Effector memory CD4-positive, alpha-beta T cell (primary cell): Measurements from ENCODE around the gene NAE1.
A peak's percentile ranks its signal among the peaks of the same experiment; 100 is the strongest.

Experiments used
- DNase-seq, 3 donors: peaks; one replicate each; pipeline ENCODE4 v3.0.0-alpha.2; 2020
- H3K27ac ChIP-seq: 2 replicates; pipeline ENCODE4 v1.7.0; 2013; ENCODE audit warnings: mild to moderate bottlenecking, low read length, moderate library complexity; ENCODE audit not compliant: insufficient read depth, poor library complexity, severe bottlenecking
- H3K27me3 ChIP-seq: replicated peaks from 2 replicates; pipeline ENCODE4 v1.7.0; 2013; ENCODE audit warnings: mild to moderate bottlenecking, low read length; ENCODE audit not compliant: insufficient read depth, control insufficient read depth, poor library complexity, severe bottlenecking
- H3K36me3 ChIP-seq: 2 replicates; pipeline ENCODE4 v1.7.0; 2013; ENCODE audit warnings: mild to moderate bottlenecking, low read length, moderate library complexity; ENCODE audit not compliant: control insufficient read depth, insufficient read depth
- H3K4me1 ChIP-seq: 2 replicates; pipeline ENCODE4 v1.7.0; 2013; ENCODE audit warnings: low read length, mild to moderate bottlenecking; ENCODE audit not compliant: control insufficient read depth, insufficient read depth, poor library complexity, severe bottlenecking
- H3K4me3 ChIP-seq: 2 replicates; pipeline ENCODE4 v1.7.0; 2013; ENCODE audit warnings: low read length, low read depth, mild to moderate bottlenecking; ENCODE audit not compliant: insufficient read depth, poor library complexity, severe bottlenecking
- H3K9me3 ChIP-seq: 2 replicates; pipeline ENCODE4 v1.7.0; 2013; ENCODE audit warnings: mild to moderate bottlenecking, low read length, moderate library complexity; ENCODE audit not compliant: control insufficient read depth

Gene NAE1

DNA sequence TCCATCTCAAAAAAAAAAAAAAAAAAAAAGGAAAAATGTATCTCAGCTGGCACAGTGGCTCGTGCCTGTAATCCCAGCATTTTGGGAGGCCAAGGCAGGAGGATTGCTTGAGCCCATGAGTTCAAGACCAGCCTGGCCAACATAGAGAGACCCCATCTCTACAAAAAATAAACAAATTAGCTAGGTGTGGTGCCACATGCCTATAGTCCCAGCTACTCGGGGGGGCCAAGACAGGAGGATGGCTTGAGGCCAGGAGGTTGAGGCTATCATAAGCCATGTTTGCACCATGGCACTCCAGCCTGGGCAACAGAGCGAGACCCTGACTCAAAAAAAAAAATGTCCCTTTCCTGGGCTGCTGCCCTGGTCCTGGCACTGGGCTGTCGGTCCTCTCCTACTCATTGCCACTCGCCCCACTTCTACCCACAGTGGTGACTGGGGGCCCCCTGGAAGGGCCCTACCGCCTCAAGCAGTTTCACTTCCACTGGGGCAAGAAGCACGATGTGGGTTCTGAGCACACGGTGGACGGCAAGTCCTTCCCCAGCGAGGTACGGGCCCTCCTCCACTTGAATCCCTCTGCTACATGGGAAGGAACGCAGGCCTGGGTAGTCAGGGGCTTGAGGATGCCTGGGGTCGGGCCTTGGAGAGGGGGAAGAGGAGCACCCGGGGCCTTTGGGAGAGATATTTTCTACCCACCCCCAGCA, 19.5 kb upstream of the NAE1 start:
- Histone ChIP-seq H3K9me3 (no peaks in the 10 kb centered on the region), H3K36me3 (no peaks in the 10 kb centered on the region), H3K4me3 (no peak overlapping the region), H3K4me1 (no peaks in the 10 kb centered on the region), H3K27me3 (peaks cover 3% of the 10 kb centered on the region), H3K27ac (no peak overlapping the region)
- DNase-seq, result no peak

DNA sequence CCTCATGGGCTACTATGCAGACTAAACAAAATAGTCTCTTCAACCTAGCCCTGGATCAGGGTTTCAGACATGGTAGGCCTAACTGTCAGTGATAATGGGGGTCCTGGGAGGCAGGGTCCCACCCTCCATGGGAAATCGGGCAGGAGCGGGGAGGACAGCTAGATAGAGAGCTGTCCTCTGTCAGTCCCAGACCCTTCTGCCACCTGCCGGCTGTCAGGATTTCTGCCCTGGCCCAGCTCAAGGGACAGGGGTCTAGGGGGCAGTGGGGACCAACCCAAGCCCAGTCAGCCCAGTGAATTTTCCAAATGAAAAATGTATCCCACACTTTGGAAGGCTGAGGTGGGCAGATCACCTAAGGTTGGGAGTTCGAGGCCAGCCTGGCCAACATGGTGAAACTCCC, 18.8 kb upstream of the NAE1 start:
- no peak for DNase-seq
- Histone ChIP-seq H3K27ac (no peak overlapping the region), H3K27me3 (peaks cover 3% of the 10 kb centered on the region)

DNA sequence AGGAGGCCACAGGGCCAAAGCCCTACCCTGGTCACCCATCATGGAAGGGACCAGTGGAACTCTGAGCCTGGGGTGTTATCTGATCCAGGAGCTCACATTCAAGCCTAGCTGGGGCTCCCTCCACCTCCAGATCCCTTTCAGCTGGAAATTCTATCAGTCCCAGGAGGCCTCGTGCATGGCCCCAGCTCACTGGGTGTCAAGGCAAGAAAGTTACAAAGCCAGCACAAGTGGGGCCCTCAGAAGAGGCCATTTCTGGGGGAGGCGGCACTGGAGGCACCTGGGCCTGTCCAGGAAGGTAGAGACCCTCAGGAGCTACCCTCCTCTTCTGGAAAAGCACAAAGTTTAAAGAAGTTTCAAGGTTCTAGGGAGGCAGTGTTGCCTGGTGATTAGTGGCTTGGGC, 18.2 kb upstream of the NAE1 start:
- Histone ChIP-seq H3K4me1 (peaks cover 10% of the 10 kb centered on the region), H3K27me3 (peaks cover 3% of the 10 kb centered on the region), H3K4me3 (no peak overlapping the region), H3K36me3 (no peaks in the 10 kb centered on the region), H3K27ac (no peak overlapping the region), H3K9me3 (no peaks in the 10 kb centered on the region)
- no peak for DNase-seq

More for the DNA sequence above, 18.8 kb upstream of the NAE1 start:
- no peaks in the 10 kb centered on the region for H3K36me3 ChIP-seq
- no peak overlapping the region for H3K4me3 ChIP-seq
- no peaks in the 10 kb centered on the region for H3K9me3 ChIP-seq
- H3K4me1 ChIP-seq, result peaks cover 6% of the 10 kb centered on the region

DNA sequence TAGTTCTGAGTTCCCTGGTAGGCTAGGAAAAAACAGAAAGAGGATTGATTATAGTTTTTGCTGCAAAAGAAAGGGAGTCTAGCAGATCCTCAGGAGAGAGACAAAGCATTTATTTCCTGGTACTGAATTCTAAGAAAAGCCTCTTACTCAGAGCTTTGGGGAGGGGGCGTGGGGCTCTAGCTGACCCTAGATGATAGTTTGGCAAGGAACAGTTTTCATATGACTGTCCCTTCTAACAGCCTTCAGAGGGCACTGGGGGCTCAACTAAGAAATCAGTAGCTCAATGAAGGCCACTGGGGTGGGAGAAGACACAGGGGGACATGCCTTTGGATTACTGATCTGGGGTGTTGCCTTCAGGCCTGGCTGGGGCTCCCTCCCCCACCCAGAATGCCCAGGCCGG, 17.4 kb upstream of the NAE1 start:
- Histone ChIP-seq H3K4me3 (no peak overlapping the region), H3K9me3 (no peaks in the 10 kb centered on the region), H3K27me3 (peaks cover 3% of the 10 kb centered on the region), H3K4me1 (peaks cover 10% of the 10 kb centered on the region), H3K27ac (no peak overlapping the region), H3K36me3 (no peaks in the 10 kb centered on the region)
- no peak for DNase-seq

DNA sequence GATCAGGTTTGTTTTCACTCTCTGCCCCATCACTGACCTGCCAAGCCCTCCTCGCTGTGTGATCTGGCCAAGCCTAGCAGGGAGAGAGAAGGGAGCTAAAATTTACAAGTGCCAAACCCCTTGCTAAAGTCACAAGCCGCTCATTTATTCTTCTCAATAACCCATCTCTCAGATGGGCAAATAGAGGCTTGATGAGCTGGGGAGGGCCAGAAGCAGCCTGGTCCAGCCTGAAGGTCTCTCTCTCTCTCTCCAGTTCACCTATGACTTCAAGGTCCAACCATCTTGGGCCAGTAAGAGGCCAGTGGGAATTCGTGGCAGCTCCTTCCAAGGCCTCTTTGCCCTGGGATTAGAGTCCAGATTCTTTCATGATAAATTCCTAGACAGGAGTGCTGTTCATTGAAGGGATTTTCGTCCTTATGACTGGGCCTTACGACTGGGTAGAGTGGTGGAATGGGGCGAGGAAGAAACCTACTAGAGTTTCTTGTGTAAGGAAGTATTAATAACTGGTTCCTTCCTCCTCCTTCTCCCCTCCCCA, 16.8 kb upstream of the NAE1 start:
- no peaks in the 10 kb centered on the region for H3K36me3 ChIP-seq
- H3K9me3 ChIP-seq, result no peaks in the 10 kb centered on the region
- peaks cover 10% of the 10 kb centered on the region for H3K4me1 ChIP-seq
- H3K4me3 ChIP-seq, result no peak overlapping the region
- DNase-seq, result no peak
- H3K27ac ChIP-seq, result no peak overlapping the region
- H3K27me3 ChIP-seq, result peaks cover 3% of the 10 kb centered on the region

DNA sequence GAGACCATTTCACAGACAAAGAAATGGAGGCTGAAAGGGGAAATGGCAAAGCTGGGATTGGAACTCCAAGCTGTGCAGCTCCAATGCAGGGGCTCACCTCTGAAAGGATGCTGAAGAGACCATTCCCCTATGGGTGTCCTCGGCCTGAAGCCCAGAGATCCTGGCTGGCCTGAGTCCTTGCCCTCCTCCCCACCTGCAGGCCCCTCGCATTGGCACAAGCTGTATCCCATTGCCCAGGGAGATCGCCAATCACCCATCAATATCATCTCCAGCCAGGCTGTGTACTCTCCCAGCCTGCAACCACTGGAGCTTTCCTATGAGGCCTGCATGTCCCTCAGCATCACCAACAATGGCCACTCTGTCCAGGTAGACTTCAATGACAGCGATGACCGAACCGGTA, 16.1 kb upstream of the NAE1 start:
- DNase-seq, result no peak
- Histone ChIP-seq H3K27me3 (peaks cover 3% of the 10 kb centered on the region), H3K4me3 (no peak overlapping the region), H3K36me3 (no peaks in the 10 kb centered on the region), H3K9me3 (no peaks in the 10 kb centered on the region), H3K27ac (no peak overlapping the region), H3K4me1 (peaks cover 10% of the 10 kb centered on the region)

DNA sequence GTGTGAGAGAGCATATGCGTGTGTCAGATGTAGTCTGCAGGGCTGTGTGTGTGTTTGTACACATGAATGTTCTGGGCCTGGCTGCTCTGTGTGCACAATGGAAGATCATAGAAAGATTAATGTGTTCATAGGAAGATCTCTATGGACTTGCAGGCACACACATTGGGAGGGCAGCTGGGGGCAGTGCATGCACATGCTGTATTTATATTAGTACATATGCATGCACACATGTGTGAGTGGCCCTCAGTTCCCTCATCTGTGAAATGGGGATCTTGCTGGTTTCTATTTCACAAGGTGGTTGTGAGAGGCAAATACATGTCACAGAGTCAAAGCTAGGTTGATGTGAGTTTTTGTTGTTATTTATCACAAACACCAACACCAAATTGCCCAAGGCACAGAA, 15.5 kb upstream of the NAE1 start:
- Histone ChIP-seq H3K4me3 (no peak overlapping the region), H3K4me1 (peaks cover 10% of the 10 kb centered on the region), H3K36me3 (no peaks in the 10 kb centered on the region), H3K27me3 (peaks cover 3% of the 10 kb centered on the region), H3K27ac (no peak overlapping the region), H3K9me3 (no peaks in the 10 kb centered on the region)
- no peak for DNase-seq

DNA sequence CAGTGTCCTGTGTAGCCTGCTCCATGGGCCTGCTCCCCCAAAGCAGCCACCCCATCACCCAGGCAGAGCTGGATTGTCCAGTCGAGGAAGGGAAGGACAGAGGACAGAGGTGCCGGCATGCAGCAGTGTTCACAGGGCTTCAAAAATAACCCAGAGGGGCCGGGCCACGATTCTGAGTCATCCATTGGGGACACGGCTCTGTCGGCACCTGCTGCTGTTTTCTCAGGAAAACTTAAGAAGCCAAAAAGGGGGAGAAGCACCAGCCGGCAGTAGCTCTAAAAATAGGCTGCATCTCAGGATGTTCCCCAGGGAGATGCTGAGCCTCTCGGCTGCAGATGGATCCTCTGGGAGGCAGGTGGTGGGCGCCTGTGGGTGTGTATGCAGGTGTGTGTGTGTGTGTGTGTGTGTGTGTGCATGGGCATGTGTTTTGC, 15.0 kb upstream of the NAE1 start:
- peaks cover 10% of the 10 kb centered on the region for H3K4me1 ChIP-seq
- no peak overlapping the region for H3K4me3 ChIP-seq
- no peaks in the 10 kb centered on the region for H3K36me3 ChIP-seq
- H3K27me3 ChIP-seq, result peaks cover 3% of the 10 kb centered on the region
- H3K9me3 ChIP-seq, result no peaks in the 10 kb centered on the region
- no peak for DNase-seq
- no peak overlapping the region for H3K27ac ChIP-seq

DNA sequence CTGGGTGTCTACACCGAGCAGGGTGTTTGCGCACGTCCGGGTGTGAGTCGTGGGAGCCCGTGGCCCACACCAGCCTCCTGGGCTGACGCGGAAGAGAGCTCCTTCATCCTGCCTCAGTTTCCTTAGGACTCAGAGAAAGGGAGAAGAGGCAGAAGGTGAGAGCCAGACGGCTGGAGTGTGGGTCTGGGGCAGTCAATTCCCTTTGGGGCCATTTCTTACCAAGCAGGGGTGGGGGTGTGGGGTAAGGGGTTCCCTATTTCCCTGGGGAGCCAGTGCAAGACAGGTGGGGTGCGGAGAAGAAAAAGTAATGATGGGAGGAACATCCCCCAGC, 14.3 kb upstream of the NAE1 start:
- Histone ChIP-seq H3K27ac (no peak overlapping the region), H3K27me3 (peaks cover 3% of the 10 kb centered on the region), H3K4me3 (peak overlapping the region; percentile 35), H3K4me1 (peaks cover 10% of the 10 kb centered on the region), H3K9me3 (no peaks in the 10 kb centered on the region), H3K36me3 (no peaks in the 10 kb centered on the region)
- DNase-seq, result no peak

DNA sequence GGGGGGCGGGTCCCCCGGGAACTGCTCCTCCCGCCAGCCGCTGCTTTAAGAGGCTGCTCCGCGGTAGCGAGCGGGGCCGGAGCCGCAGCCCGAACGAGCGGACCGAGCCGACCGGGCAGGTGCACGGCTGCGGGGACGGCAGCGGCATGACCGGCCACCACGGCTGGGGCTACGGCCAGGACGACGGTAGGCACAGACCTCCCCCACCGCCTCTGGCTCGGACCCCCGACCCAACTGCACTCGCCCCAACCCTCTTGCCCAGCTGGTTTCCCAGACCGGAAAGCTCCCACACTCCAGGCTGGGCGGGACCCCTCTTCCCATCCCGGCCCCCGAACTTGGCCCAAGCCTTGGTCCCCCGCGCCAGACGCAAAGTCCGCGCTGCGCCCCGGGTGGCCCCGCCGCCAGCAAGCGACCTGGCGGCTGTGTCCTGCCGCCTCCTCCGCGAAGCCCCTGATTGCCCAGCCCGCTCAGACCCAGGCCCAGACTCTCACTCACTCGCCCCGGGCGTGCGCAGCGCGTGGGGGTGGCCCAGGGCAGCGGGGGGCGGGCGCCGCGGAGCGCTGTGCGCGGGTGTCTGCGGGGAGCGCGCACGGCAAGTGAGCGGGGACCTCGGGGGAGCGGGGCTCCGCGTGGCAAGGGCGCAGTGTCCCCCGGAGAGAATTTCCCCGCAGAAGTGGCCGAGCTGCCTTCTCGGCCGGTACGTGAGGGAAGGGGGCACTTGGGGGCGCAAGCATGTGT, 13.7 kb upstream of the NAE1 start, which contains the start of gene CA7:
TSS of gene CA7 (plus strand) at position 73 of the 738 bp plus-strand sequence. CDS start at position 147, 74 bp downstream.
- no peaks in the 10 kb centered on the region for H3K9me3 ChIP-seq
- peaks cover 10% of the 10 kb centered on the region for H3K4me1 ChIP-seq
- no peak within 1 kb of the TSS for H3K27ac ChIP-seq
- peak within 1 kb of the TSS; percentile 35 for H3K4me3 ChIP-seq
- H3K36me3 ChIP-seq, result no peaks in the 10 kb centered on the region
- peaks cover 3% of the 10 kb centered on the region for H3K27me3 ChIP-seq
- DNase-seq, result no peak
